Liver (tissue), 9 donors: Measurements from ENCODE around the gene SLX9. TPM values are rescaled to one million over a fixed set of nuclear protein-coding genes. Genes with fewer than 3 reads are reported as not detected.

Source experiments
- DNase-seq: peaks from one replicate; pipeline ENCODE4 v3.0.0-alpha.2; 2017; ENCODE audit warnings: low spot score
- H3K27ac ChIP-seq, 2 donors: one replicate each; pipeline ENCODE4 v1.7.0; 2013; ENCODE audit warnings: inconsistent platforms in 2 of 2, low read length in 2 of 2, control low read depth in 1 of 2, low read depth in 1 of 2, mild to moderate bottlenecking in 1 of 2
- H3K27me3 ChIP-seq, 4 donors: one replicate each; pipeline versions ENCODE4 v1.6.1 to v1.7.0; 2013; ENCODE audit warnings: low read length in 3 of 4, inconsistent platforms in 1 of 4, mild to moderate bottlenecking in 1 of 4, moderate library complexity in 1 of 4; ENCODE audit not compliant: control insufficient read depth in 4 of 4, insufficient read depth in 4 of 4
- H3K36me3 ChIP-seq, 4 donors: one replicate each; pipeline versions ENCODE4 v1.6.1 to v1.7.0; 2013; ENCODE audit warnings: low read length in 3 of 4, mild to moderate bottlenecking in 3 of 4, low read depth in 1 of 4, moderate library complexity in 1 of 4; ENCODE audit not compliant: control insufficient read depth in 4 of 4, insufficient read depth in 3 of 4
- H3K4me1 ChIP-seq, 4 donors: one replicate each; pipeline versions ENCODE4 v1.6.1 to v1.7.0; 2013; ENCODE audit warnings: low read length in 3 of 4, mild to moderate bottlenecking in 3 of 4, moderate library complexity in 1 of 4; ENCODE audit not compliant: control insufficient read depth in 4 of 4, insufficient read depth in 4 of 4
- H3K4me3 ChIP-seq, 3 donors: one replicate each; pipeline versions ENCODE4 v1.6.1 to v1.7.0; 2013; ENCODE audit warnings: low read length in 3 of 3, control low read depth in 1 of 3, low read depth in 1 of 3, mild to moderate bottlenecking in 1 of 3
- H3K9ac ChIP-seq, 2 donors: one replicate each; pipeline ENCODE4 v1.7.0; 2013; ENCODE audit warnings: low read length in 2 of 2, mild to moderate bottlenecking in 2 of 2, moderate library complexity in 2 of 2, control low read depth in 1 of 2, low read depth in 1 of 2
- H3K9me3 ChIP-seq, 4 donors: one replicate each; pipeline versions ENCODE4 v1.6.1 to v1.7.0; 2013; ENCODE audit warnings: low read length in 3 of 4; ENCODE audit not compliant: control insufficient read depth in 4 of 4
- ATF3 ChIP-seq: IDR thresholded peaks from 2 replicates; pipeline ENCODE4 v1.6.1; 2016; ENCODE audit warnings: antibody characterized with exemption
- EGR1 ChIP-seq, 2 donors: IDR thresholded peaks; 2 replicates each; pipeline ENCODE4 v1.6.1; 2016 to 2018; ENCODE audit warnings: antibody characterized with exemption in 2 of 2, low read depth in 2 of 2
- FOXA1 ChIP-seq: IDR thresholded peaks from 2 replicates; pipeline ENCODE4 v1.6.1; 2016; ENCODE audit warnings: antibody characterized with exemption
- FOXA2 ChIP-seq: IDR thresholded peaks from 2 replicates; pipeline ENCODE4 v1.6.1; 2016; ENCODE audit warnings: antibody characterized with exemption
- JUND ChIP-seq, 2 donors: IDR thresholded peaks; 2 replicates each; pipeline ENCODE4 v1.6.1; 2016; ENCODE audit warnings: antibody characterized with exemption in 2 of 2
- MAX ChIP-seq: IDR thresholded peaks from 2 replicates; pipeline ENCODE4 v1.6.1; 2016; ENCODE audit warnings: antibody characterized with exemption
- NR2F2 ChIP-seq: IDR thresholded peaks from 2 replicates; pipeline ENCODE4 v1.6.1; 2016; ENCODE audit warnings: antibody characterized with exemption
- RAD21 ChIP-seq, 2 donors: IDR thresholded peaks; 2 replicates each; pipeline ENCODE4 v1.6.1; 2016; ENCODE audit warnings: antibody characterized with exemption in 2 of 2, mild to moderate bottlenecking in 2 of 2
- REST ChIP-seq: IDR thresholded peaks from 2 replicates; pipeline ENCODE4 v1.6.1; 2016; ENCODE audit warnings: antibody characterized with exemption, mild to moderate bottlenecking
- RXRA ChIP-seq, 2 donors: IDR thresholded peaks; 2 replicates each; pipeline ENCODE4 v1.6.1; 2017 to 2018; ENCODE audit warnings: antibody characterized with exemption in 2 of 2, mild to moderate bottlenecking in 1 of 2
- SP1 ChIP-seq: IDR thresholded peaks from 2 replicates; pipeline ENCODE4 v1.6.1; 2018; ENCODE audit warnings: antibody characterized with exemption, mild to moderate bottlenecking
- TAF1 ChIP-seq: conservative IDR thresholded peaks from 2 replicates; pipeline ENCODE4 v1.6.1; 2016; ENCODE audit warnings: antibody characterized with exemption, mild to moderate bottlenecking
- YY1 ChIP-seq: IDR thresholded peaks from 2 replicates; pipeline ENCODE4 v1.6.1; 2016; ENCODE audit warnings: antibody characterized with exemption, mild to moderate bottlenecking
- ZBTB33 ChIP-seq: IDR thresholded peaks from 2 replicates; pipeline ENCODE4 v1.6.1; 2016; ENCODE audit warnings: antibody characterized with exemption
- WGBS: extraction: QIAGEN DNeasy Blood & Tissue Kit; methylation state at CpG from one replicate; pipeline ENCODE4 v1.1.7; 2013; 5-methylcytosine and 5-hydroxymethylcytosine counted together
- polyA plus RNA-seq, 2 donors: library from polyadenylated mRNA; stranded (reverse) in 1 of 2; unstranded in 1 of 2; fragments of 200-250 nt in 1 of 2; fragments of >200 nt in 1 of 2; fragmentation: Nextera tagmentation in 1 of 2; extraction: Ambion mirVana in 1 of 2; gene quantifications; one replicate each; pipeline versions ENCODE4 v1.2.1 to v1.2.3, GENCODE V29; 2013 to 2015
- total RNA-seq, 2 donors: library from RNA; depleted of rRNA; stranded (reverse); fragments of >200 nt; gene quantifications; one replicate each; pipeline ENCODE4 v1.2.3, GENCODE V29; 2014
- donor health status: healthy.
- donor health status: healthy.
- donor health status: healthy.
- donor health status: healthy.
- donor health status: healthy.

The SLX9 gene
- total and polyA plus RNA-seq, 4 donors, result 7.5 to 20.3 (median 12.2) TPM

- no peak overlapping the region for H3K27ac ChIP-seq
- H3K36me3 ChIP-seq, result no peaks in the 10 kb centered on the region
- no peak overlapping the region for H3K9ac ChIP-seq
- no peaks in the 10 kb centered on the region for H3K9me3 ChIP-seq
- TF ChIP-seq FOXA1 (no peak), RAD21 (IDR thresholded peaks at IDR 0.05) (no peak), NR2F2 (no peak), JUND (IDR thresholded peaks at IDR 0.05) (no peak), EGR1 (IDR thresholded peaks at IDR 0.05; ENCODE audit: low read depth in 2 of 2) (no peak), TAF1 (no peak), ZBTB33 (no peak), SP1 (no peak), YY1 (no peak), FOXA2 (no peak), REST (no peak), MAX (no peak)
- H3K27me3 ChIP-seq, result no peaks in the 10 kb centered on the region
- no peak for DNase-seq
- H3K4me1 ChIP-seq, result peaks cover 32 to 49% (median 45%) of the 10 kb centered on the region in 4 donors
- no peak overlapping the region for H3K4me3 ChIP-seq
- 95% methylated on average over 9 of the region's 9 CpGs for WGBS
Measured at GRCh38 chr21:44909719-44910118, 30.1 kb upstream of the SLX9 start.

GRCh38 chr21:44910229-44911067, 29.4 kb upstream of the SLX9 start:
- 74% methylated on average over 27 of the region's 27 CpGs for WGBS
- Histone ChIP-seq H3K4me1 (peaks cover 32 to 51% (median 46%) of the 10 kb centered on the region in 4 donors), H3K4me3 (no peak overlapping the region), H3K27ac (peak overlapping the region; percentile 84 to 95), H3K9ac (no peak overlapping the region), H3K27me3 (no peaks in the 10 kb centered on the region), H3K9me3 (no peaks in the 10 kb centered on the region), H3K36me3 (no peaks in the 10 kb centered on the region)
- peak in 1 of 2 donors; percentile 13 for TF ChIP-seq RXRA (IDR thresholded peaks at IDR 0.05)
- no peak for TF ChIP-seq MAX
- TF ChIP-seq TAF1, result no peak
- TF ChIP-seq ZBTB33, result no peak
- TF ChIP-seq ATF3, result no peak
- no peak for DNase-seq
